NCI-H524 treated with DMSO at 0.1 percent for 48 hours (cell line): ENCODE measurements around the gene MSL1.
"Not testable (repeated sequence)": the region's sequence is repeated elsewhere in the genome, so short reads cannot be mapped to it uniquely, and the experiment has no call there.

Experiments used
- DNase-seq: peaks from one replicate; lab custom pipeline; 2025; lab: John Stamatoyannopoulos, UW

Gene MSL1

GRCh38 chr17:40124279-40125141 is 2.7 kb downstream of the MSL1 start:
- no peak for DNase-seq

- DNase-seq = no peak
Observed at GRCh38 chr17:40129498-40129897, 7.7 kb downstream of the MSL1 start.

- DNase-seq = no peak
Observed at GRCh38 chr17:40130352-40131042, 8.7 kb downstream of the MSL1 start.

- no peak for DNase-seq
Observed at GRCh38 chr17:40134184-40134583, 12.4 kb downstream of the MSL1 start.

- no peak for DNase-seq
Observed at GRCh38 chr17:40135817-40136216, 14.0 kb downstream of the MSL1 start.

- no peak for DNase-seq
Observed at GRCh38 chr17:40139566-40140058, 17.8 kb downstream of the MSL1 start.

- DNase-seq = not testable (repeated sequence)
Observed at GRCh38 chr17:40143166-40143565, 21.4 kb downstream of the MSL1 start.

GRCh38 chr17:40145476-40145875 is 23.7 kb downstream of the MSL1 start:
- no peak for DNase-seq

GRCh38 chr17:40148527-40148926 is 26.8 kb downstream of the MSL1 start:
- no peak for DNase-seq

- DNase-seq = no peak
Observed at GRCh38 chr17:40150276-40150675, 28.5 kb downstream of the MSL1 start.

GRCh38 chr17:40151414-40151963 is 29.7 kb downstream of the MSL1 start:
- no peak for DNase-seq

- DNase-seq = no peak
Observed at GRCh38 chr17:40153603-40154236, 31.9 kb downstream of the MSL1 start.

- no peak for DNase-seq
Observed at GRCh38 chr17:40157973-40158372, 36.2 kb downstream of the MSL1 start.

GRCh38 chr17:40158438-40159013 is 36.8 kb downstream of the MSL1 start:
- no peak for DNase-seq

- no peak for DNase-seq
Observed at GRCh38 chr17:40159456-40159855, 37.7 kb downstream of the MSL1 start.

- DNase-seq = no peak
Observed at GRCh38 chr17:40167685-40168261, 46.0 kb downstream of the MSL1 start.

GRCh38 chr17:40168262-40168832 is 46.6 kb downstream of the MSL1 start:
- DNase-seq = no peak

- DNase-seq = no peak
Observed at GRCh38 chr17:40170325-40170724, 48.6 kb downstream of the MSL1 start.

- no peak for DNase-seq
Observed at GRCh38 chr17:40171750-40172149, 50.0 kb downstream of the MSL1 start.

- no peak for DNase-seq
Observed at GRCh38 chr17:40173091-40173777, 51.5 kb downstream of the MSL1 start.

- DNase-seq = no peak
Observed at GRCh38 chr17:40173778-40174135, 52.0 kb downstream of the MSL1 start.
